ENCODE results near the gene CDH4. TPM values are rescaled to one million over a fixed set of nuclear protein-coding genes. Genes with fewer than 3 reads are reported as not detected.

Gene CDH4
- total and polyA plus RNA-seq, 2 of the 13 experiments (the other 11 are each of a cell fraction or from before 2014, with no cell fraction given) = not detected

GRCh38 chr20:61723529-61724257 is 471.6 kb downstream of the CDH4 start:
- Histone ChIP-seq H3K79me2 (ENCODE audit: insufficient read depth, low read length) (no peaks in the 10 kb centered on the region), H3K4me3 (replicated peaks in 1 of 3; ENCODE audit: insufficient read depth in 1 of 3, low read depth in 2 of 3, low read length in 3 of 3) (no peak overlapping the region), H3K9me3 (ENCODE audit: low read length) (peaks cover 8% of the 10 kb centered on the region; the same call in 1 of the 2 replicates), H2AFZ (ENCODE audit: low read length) (no peak overlapping the region), H3K4me1 (ENCODE audit: insufficient read depth, low read length) (peaks cover 12% of the 10 kb centered on the region; the same call in 1 of the 2 replicates), H3K36me3 (replicated peaks in 1 of 2; ENCODE audit: control insufficient read depth in 1 of 2, insufficient read depth in 2 of 2, low read length in 2 of 2) (no peaks in the 10 kb centered on the region), H4K20me1 (ENCODE audit: insufficient read depth, low read length) (no peaks in the 10 kb centered on the region; the same call in 1 of the 2 replicates), H3K4me2 (ENCODE audit: low read depth, low read length) (no peak overlapping the region), H3K27me3 (ENCODE audit: control insufficient read depth in 1 of 2, insufficient read depth in 2 of 2, low read length in 2 of 2) (peaks cover 0 to 43% of the 10 kb centered on the region in 2 experiments; a peak in 3 of 5 replicates), H3K9ac (ENCODE audit: insufficient read depth, low read depth, low read length) (no peak overlapping the region), H3K27ac (ENCODE audit: extremely low read length, insufficient read depth, low read length) (no peak overlapping the region)
- in situ Hi-C loops (cut with HindIII; ENCODE audit: extremely low pct_ligation_motif_present, low pct_unique_long_range_greater_than_20kb) (no loop called here), intact Hi-C loops (cut with micrococcal nuclease; ENCODE audit: unreplicated experiment) (loop anchor here (5.0 kb wide), 1 partner anchor 164 kb away; no protein-coding TSS in a partner anchor)
- ATAC-seq (peak; percentile 72), FAIRE-seq (no peak), DNase-seq (ENCODE audit: low spot score) (peak; percentile 49)
- no TSS peak for BruUV-seq (replicated peaks)
- POLR2A ChIA-PET = no interaction called here
- CTCF ChIA-PET (ENCODE audit: low intra/inter-chr PET ratio, low total read pairs) = interaction anchor here (1.3 kb wide), 1 partner anchor 164 kb away, joined by 7 read pairs; no protein-coding TSS in a partner anchor
- WGBS (ENCODE audit: low lambda C conversion rate) = 33% methylated on average over 12 of the region's 12 CpGs
- no peak for TF ChIP-seq ZNF281 (CRISPR knock-in tag; IDR thresholded peaks at IDR 0.05; ENCODE audit: borderline replicate concordance)
- no peak for TF ChIP-seq ZBTB1 (CRISPR knock-in tag; IDR thresholded peaks at IDR 0.05; ENCODE audit: borderline replicate concordance)
- no peak for TF ChIP-seq ZNF121 (CRISPR knock-in tag; IDR thresholded peaks at IDR 0.05)
- no peak for TF ChIP-seq RXRB (CRISPR knock-in tag; IDR thresholded peaks at IDR 0.05; ENCODE audit: borderline replicate concordance)
- no peak for TF ChIP-seq TCF12 (IDR thresholded peaks at IDR 0.05)
- no peak for TF ChIP-seq TCF12 (CRISPR knock-in tag; IDR thresholded peaks at IDR 0.05)
- TF ChIP-seq BCL6 (CRISPR knock-in tag; IDR thresholded peaks at IDR 0.05) = peak; percentile 78
- TF ChIP-seq HMGXB4 (CRISPR knock-in tag; IDR thresholded peaks at IDR 0.05; ENCODE audit: borderline replicate concordance in 1 of 2, low read depth in 1 of 2) = no peak
- peak; percentile 79 for TF ChIP-seq FOXA3 (CRISPR knock-in tag; IDR thresholded peaks at IDR 0.05)
- TF ChIP-seq ZBTB38 (CRISPR knock-in tag; IDR thresholded peaks at IDR 0.05) = no peak
- TF ChIP-seq, protein P1, sequence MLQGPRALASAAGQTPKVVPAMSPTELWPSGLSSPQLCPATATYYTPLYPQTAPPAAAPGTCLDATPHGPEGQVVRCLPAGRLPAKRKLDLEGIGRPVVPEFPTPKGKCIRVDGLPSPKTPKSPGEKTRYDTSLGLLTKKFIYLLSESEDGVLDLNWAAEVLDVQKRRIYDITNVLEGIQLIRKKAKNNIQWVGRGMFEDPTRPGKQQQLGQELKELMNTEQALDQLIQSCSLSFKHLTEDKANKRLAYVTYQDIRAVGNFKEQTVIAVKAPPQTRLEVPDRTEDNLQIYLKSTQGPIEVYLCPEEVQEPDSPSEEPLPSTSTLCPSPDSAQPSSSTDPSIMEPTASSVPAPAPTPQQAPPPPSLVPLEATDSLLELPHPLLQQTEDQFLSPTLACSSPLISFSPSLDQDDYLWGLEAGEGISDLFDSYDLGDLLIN (CRISPR knock-in tag; IDR thresholded peaks at IDR 0.05; ENCODE audit: borderline replicate concordance) = no peak
- no peak for TF ChIP-seq ZNF326 (CRISPR knock-in tag; IDR thresholded peaks at IDR 0.05; ENCODE audit: borderline replicate concordance)
- TF ChIP-seq ZBTB26 (CRISPR knock-in tag; IDR thresholded peaks at IDR 0.05; ENCODE audit: borderline replicate concordance) = peak; percentile 91
- TF ChIP-seq ZNF782 (CRISPR knock-in tag; IDR thresholded peaks at IDR 0.05; ENCODE audit: borderline replicate concordance) = no peak
- no peak for TF ChIP-seq TFAP4 (IDR thresholded peaks at IDR 0.05; ENCODE audit: borderline replicate concordance, low read depth)

Data from HepG2 (cell line).